Measurements from ENCODE around the gene HPD.

HPD gene

GRCh38 chr12:121812320-121812871 is 46.3 kb downstream of the HPD start:
- H3K4me3 ChIP-seq (ENCODE audit: low read depth, low read length), result peak overlapping the region; percentile 44

GRCh38 chr12:121811434-121812319 is 47.0 kb downstream of the HPD start:
- H3K4me3 ChIP-seq (ENCODE audit: low read depth, low read length), result peak overlapping the region; percentile 44

GRCh38 chr12:121810833-121811433 is 47.7 kb downstream of the HPD start:
- H3K4me3 ChIP-seq (ENCODE audit: low read depth, low read length), result no peak overlapping the region

- H3K4me3 ChIP-seq (ENCODE audit: low read depth, low read length), result no peak overlapping the region
Observed at GRCh38 chr12:121810234-121810817, 48.3 kb downstream of the HPD start.

GRCh38 chr12:121809712-121810116 is 48.9 kb downstream of the HPD start:
- no peak overlapping the region for H3K4me3 ChIP-seq (ENCODE audit: low read depth, low read length)

GRCh38 chr12:121808623-121809022 is 50.0 kb downstream of the HPD start:
- no peak overlapping the region for H3K4me3 ChIP-seq (ENCODE audit: low read depth, low read length)

- H3K4me3 ChIP-seq (ENCODE audit: low read depth, low read length), result no peak overlapping the region
Observed at GRCh38 chr12:121807642-121808347, 50.9 kb downstream of the HPD start.

GRCh38 chr12:121806546-121807423 is 51.9 kb downstream of the HPD start:
- no peak overlapping the region for H3K4me3 ChIP-seq (ENCODE audit: low read depth, low read length)

GRCh38 chr12:121806009-121806545 is 52.6 kb downstream of the HPD start:
- H3K4me3 ChIP-seq (ENCODE audit: low read depth, low read length), result no peak overlapping the region

- peak overlapping the region; percentile 49 for H3K4me3 ChIP-seq (ENCODE audit: low read depth, low read length)
Observed at GRCh38 chr12:121805171-121806008, 53.3 kb downstream of the HPD start.

GRCh38 chr12:121804417-121805111 is 54.1 kb downstream of the HPD start:
- H3K4me3 ChIP-seq (ENCODE audit: low read depth, low read length), result peak overlapping the region; percentile 49

- peak within 1 kb of the TSS; percentile 82 for H3K4me3 ChIP-seq (ENCODE audit: low read depth, low read length)
Observed at GRCh38 chr12:121803861-121804416, 54.7 kb downstream of the HPD start, which contains the start of gene SETD1B. SETD1B (plus strand) TSS chr12:121804009; CDS start chr12:121804738, 729 bp downstream.

- peak overlapping the region; percentile 82 for H3K4me3 ChIP-seq (ENCODE audit: low read depth, low read length)
Observed at GRCh38 chr12:121802843-121803698, 55.6 kb downstream of the HPD start.

GRCh38 chr12:121802485-121802842 is 56.2 kb downstream of the HPD start:
- peak overlapping the region; percentile 82 for H3K4me3 ChIP-seq (ENCODE audit: low read depth, low read length)

GRCh38 chr12:121801595-121802484 is 56.8 kb downstream of the HPD start:
- peak overlapping the region; percentile 82 for H3K4me3 ChIP-seq (ENCODE audit: low read depth, low read length)
